HCT116 (cell line): ENCODE data around the gene ACACB. TPM values are rescaled to one million over a fixed set of nuclear protein-coding genes. Genes with fewer than 3 reads are reported as not detected.

Experiments used
- ATAC-seq: fragments of 200-7000 bp; cut with Tn5 transposase; 2 replicates; pipeline ENCODE4 v1.9.1; 2020; ENCODE audit warnings: mild to moderate bottlenecking, moderate library complexity
- BruUV-seq: library from RNA; stranded (reverse); fragments of 400-500 nt; replicated peaks from 2 replicates; lab custom pipeline; 2021; lab: Mats Ljungman, UMichigan
- CTCF ChIA-PET: fragments of 300-600 bp; sonication (Branson Sonifier 250); formaldehyde crosslinking; loops from one replicate; lab custom pipeline; 2021; ENCODE audit warnings: antibody characterized with exemption; lab: Charles Lee
- POLR2A ChIA-PET: fragments of 300-600, 350-600 bp; sonication (Branson Sonifier 250); formaldehyde crosslinking; loops from one replicate; lab custom pipeline; 2021; ENCODE audit warnings: antibody characterized with exemption; lab: Charles Lee
- RAD21 ChIA-PET, 2 experiments: fragments of 300-600 bp; sonication (Branson Sonifier 250); formaldehyde crosslinking; loops; one replicate each; lab custom pipeline; 2023; ENCODE audit warnings: low total read pairs in 2 of 2; ENCODE audit not compliant: uncharacterized antibody in 2 of 2, unreplicated experiment in 2 of 2, low non-redundant PET in 1 of 2; lab: Charles Lee
- DNase-seq: peaks from one replicate; pipeline ENCODE4 v3.0.0-alpha.2; 2010; ENCODE audit warnings: low read depth, low spot score
- H2AFZ ChIP-seq: fragments of 200-600 bp; shearing (Covaris generic), sonication (generic); 2 replicates; pipeline ENCODE4 v1.6.1; 2017; ENCODE audit warnings: low read depth, mixed run types, mixed read lengths, antibody characterized with exemption, low read length; ENCODE audit not compliant: poor library complexity, severe bottlenecking
- H3K27ac ChIP-seq: 2 replicates; pipeline ENCODE4 v1.5.1; 2012; ENCODE audit warnings: low read depth, low read length
- H3K27me3 ChIP-seq: fragments of 200-600 bp; sonication (generic); 2 replicates; pipeline ENCODE4 v1.6.1; 2016; ENCODE audit warnings: mixed run types, low read length, mixed read lengths; ENCODE audit not compliant: insufficient read depth
- H3K36me3 ChIP-seq, 2 experiments: fragments of 200-500 bp in 1 of 2; fragments of 200-600 bp in 1 of 2; sonication (Bioruptor generic) in 1 of 2; sonication (generic) in 1 of 2; 2 replicates each; pipeline versions ENCODE4 v1.5.1 to v1.6.1; 2014 to 2016; ENCODE audit warnings: low read length in 2 of 2, inconsistent platforms in 1 of 2, mixed read lengths in 1 of 2, mixed run types in 1 of 2; ENCODE audit not compliant: insufficient read depth in 2 of 2, control insufficient read depth in 1 of 2
- H3K4me1 ChIP-seq, 2 experiments: fragments of 200-600 bp in 1 of 2; sonication (generic) in 1 of 2; 2 replicates each; pipeline versions ENCODE4 v1.5.1 to v1.6.1; 2012 to 2017; ENCODE audit warnings: low read length in 2 of 2, inconsistent platforms in 1 of 2, mild to moderate bottlenecking in 1 of 2, mixed read lengths in 1 of 2, mixed run types in 1 of 2, moderate library complexity in 1 of 2; ENCODE audit not compliant: insufficient read depth in 2 of 2, control insufficient read depth in 1 of 2
- H3K4me2 ChIP-seq: fragments of 200-600 bp; sonication (generic); 2 replicates; pipeline ENCODE4 v1.6.1; 2017; ENCODE audit warnings: mixed run types, low read length, mixed read lengths
- H3K4me3 ChIP-seq, 2 experiments: fragments of 200-600 bp in 1 of 2; sonication (generic) in 1 of 2; replicated peaks in 1 of 2; 2 replicates each; pipeline ENCODE4 v1.5.1; 2011 to 2016; ENCODE audit warnings: low read length in 2 of 2, control low read depth in 1 of 2, low read depth in 1 of 2, mild to moderate bottlenecking in 1 of 2, mixed read lengths in 1 of 2, mixed run types in 1 of 2
- H3K79me2 ChIP-seq: fragments of 200-600 bp; sonication (generic); 2 replicates; pipeline ENCODE4 v1.6.1; 2017; ENCODE audit warnings: mild to moderate bottlenecking, mixed run types, low read length, moderate library complexity, mixed read lengths; ENCODE audit not compliant: insufficient read depth
- H3K9ac ChIP-seq: fragments of 200-600 bp; sonication (generic); 2 replicates; pipeline ENCODE4 v1.6.1; 2016; ENCODE audit warnings: low read length, mixed read lengths
- H3K9me2 ChIP-seq: fragments of 200-600 bp; sonication (generic), shearing (Covaris generic); 2 replicates; pipeline ENCODE4 v1.6.1; 2017; ENCODE audit warnings: mixed run types, mild to moderate bottlenecking, moderate library complexity; ENCODE audit not compliant: insufficient read depth
- H3K9me3 ChIP-seq, 2 experiments: fragments of 200-500 bp in 1 of 2; fragments of 200-600 bp in 1 of 2; sonication (Bioruptor generic) in 1 of 2; sonication (generic) in 1 of 2; 2 replicates each; pipeline ENCODE4 v1.6.1; 2014 to 2017; ENCODE audit warnings: low read length in 2 of 2, mixed read lengths in 2 of 2, inconsistent platforms in 1 of 2, low read depth in 1 of 2, mild to moderate bottlenecking in 1 of 2, mixed run types in 1 of 2, moderate library complexity in 1 of 2; ENCODE audit not compliant: control insufficient read depth in 1 of 2, insufficient read depth in 1 of 2
- H4K20me1 ChIP-seq: fragments of 200-600 bp; sonication (generic), shearing (Covaris generic); 2 replicates; pipeline ENCODE4 v1.6.1; 2017; ENCODE audit warnings: mixed run types, mild to moderate bottlenecking, moderate library complexity; ENCODE audit not compliant: insufficient read depth
- EZH2phosphoT487 ChIP-seq: fragments of 200-600 bp; IDR thresholded peaks from 2 replicates; pipeline ENCODE4 v1.6.1; 2018; ENCODE audit warnings: antibody characterized with exemption, borderline replicate concordance
- JUND ChIP-seq: IDR thresholded peaks from 2 replicates; pipeline ENCODE4 v1.6.1; 2012
- POLR2A ChIP-seq: IDR thresholded peaks from 2 replicates; pipeline ENCODE4 v1.7.0; 2011; ENCODE audit warnings: borderline replicate concordance; ENCODE audit not compliant: insufficient read depth, insufficient read length; ENCODE audit errors: extremely low read depth
- SP1 ChIP-seq: IDR thresholded peaks from 2 replicates; pipeline ENCODE4 v1.6.1; 2012; ENCODE audit warnings: low read depth
- TCF7L2 ChIP-seq: IDR thresholded peaks from 2 replicates; pipeline ENCODE4 v1.7.0; 2011; ENCODE audit warnings: borderline replicate concordance, inconsistent platforms; ENCODE audit not compliant: insufficient read depth, insufficient read length; ENCODE audit errors: extremely low read depth
- ZNF274 ChIP-seq: fragments of 200-500 bp; sonication (Bioruptor generic); IDR thresholded peaks from 2 replicates; pipeline ENCODE4 v1.6.1; 2014; ENCODE audit warnings: mild to moderate bottlenecking, low read depth, low read length, inconsistent platforms
- intact Hi-C: fragments of 100-400 bp; cut with micrococcal nuclease; formaldehyde crosslinking; loops from 2 replicates; pipeline ENCODE4 v1.10.0; 2022
- total RNA-seq: library from RNA; stranded (reverse); gene quantifications from one replicate; pipeline ENCODE4 v1.2.1, GENCODE V29; 2021; ENCODE audit not compliant: unreplicated experiment
- TF ChIP-seq, protein P1 (sequence below): IDR thresholded peaks from 2 replicates; pipeline ENCODE4 v1.6.1; 2012; ENCODE audit warnings: low read depth

Gene ACACB
- total RNA-seq, 1 experiment from 2014 or later, result 11.1 TPM

GRCh38 chr12:109154451-109155438 lies 38.4 kb downstream of the ACACB start (continued):
- TF ChIP-seq TCF7L2 (peak; percentile 17), JUND (no peak), SP1 (peak; percentile 38; the same call in 1 of the 2 replicates), EZH2phosphoT487 (no peak), POLR2A (peak; percentile 27), ZNF274 (no peak)
- TF ChIP-seq, all 23 proteins: peak for 4

DNA sequence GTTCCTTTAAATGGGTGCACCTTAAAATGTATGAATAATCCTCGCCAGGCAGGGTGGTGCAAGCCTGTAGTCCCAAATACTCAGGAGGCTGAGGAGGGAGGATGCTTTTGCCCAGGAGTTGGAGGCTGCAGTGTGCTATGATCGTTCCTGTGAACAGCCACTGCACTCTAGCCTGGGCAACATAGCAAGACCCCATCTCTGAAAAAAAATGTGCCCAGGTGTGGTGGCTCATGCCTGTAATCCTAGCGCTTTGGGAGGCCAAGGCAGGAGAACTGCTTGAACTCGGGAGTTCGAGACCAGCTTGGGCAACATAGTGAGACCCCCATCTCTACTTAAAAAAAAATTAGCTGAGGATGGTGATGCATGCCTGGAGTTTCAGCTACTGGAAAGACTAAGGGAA lies 39.6 kb downstream of the ACACB start:
- no peaks in the 10 kb centered on the region for H3K9me2 ChIP-seq
- RAD21 ChIA-PET, result no interaction called here
- H4K20me1 ChIP-seq, result no peaks in the 10 kb centered on the region
- peak overlapping the region; percentile 78 for H3K4me2 ChIP-seq
- no peaks in the 10 kb centered on the region for H3K79me2 ChIP-seq
- H3K4me1 ChIP-seq, result peaks cover 9 to 19% of the 10 kb centered on the region in 2 experiments; a peak in 3 of 4 replicates
- H3K27ac ChIP-seq, result no peak overlapping the region
- peak overlapping the region; percentile 65; the same call in 1 of the 2 replicates for H3K9ac ChIP-seq
- DNase-seq (no peak), ATAC-seq (no peak)
- TF ChIP-seq, protein P1, sequence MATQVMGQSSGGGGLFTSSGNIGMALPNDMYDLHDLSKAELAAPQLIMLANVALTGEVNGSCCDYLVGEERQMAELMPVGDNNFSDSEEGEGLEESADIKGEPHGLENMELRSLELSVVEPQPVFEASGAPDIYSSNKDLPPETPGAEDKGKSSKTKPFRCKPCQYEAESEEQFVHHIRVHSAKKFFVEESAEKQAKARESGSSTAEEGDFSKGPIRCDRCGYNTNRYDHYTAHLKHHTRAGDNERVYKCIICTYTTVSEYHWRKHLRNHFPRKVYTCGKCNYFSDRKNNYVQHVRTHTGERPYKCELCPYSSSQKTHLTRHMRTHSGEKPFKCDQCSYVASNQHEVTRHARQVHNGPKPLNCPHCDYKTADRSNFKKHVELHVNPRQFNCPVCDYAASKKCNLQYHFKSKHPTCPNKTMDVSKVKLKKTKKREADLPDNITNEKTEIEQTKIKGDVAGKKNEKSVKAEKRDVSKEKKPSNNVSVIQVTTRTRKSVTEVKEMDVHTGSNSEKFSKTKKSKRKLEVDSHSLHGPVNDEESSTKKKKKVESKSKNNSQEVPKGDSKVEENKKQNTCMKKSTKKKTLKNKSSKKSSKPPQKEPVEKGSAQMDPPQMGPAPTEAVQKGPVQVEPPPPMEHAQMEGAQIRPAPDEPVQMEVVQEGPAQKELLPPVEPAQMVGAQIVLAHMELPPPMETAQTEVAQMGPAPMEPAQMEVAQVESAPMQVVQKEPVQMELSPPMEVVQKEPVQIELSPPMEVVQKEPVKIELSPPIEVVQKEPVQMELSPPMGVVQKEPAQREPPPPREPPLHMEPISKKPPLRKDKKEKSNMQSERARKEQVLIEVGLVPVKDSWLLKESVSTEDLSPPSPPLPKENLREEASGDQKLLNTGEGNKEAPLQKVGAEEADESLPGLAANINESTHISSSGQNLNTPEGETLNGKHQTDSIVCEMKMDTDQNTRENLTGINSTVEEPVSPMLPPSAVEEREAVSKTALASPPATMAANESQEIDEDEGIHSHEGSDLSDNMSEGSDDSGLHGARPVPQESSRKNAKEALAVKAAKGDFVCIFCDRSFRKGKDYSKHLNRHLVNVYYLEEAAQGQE, result no peak
- BruUV-seq, result no TSS peak
- no peaks in the 10 kb centered on the region for H3K36me3 ChIP-seq
- intact Hi-C loops, result no loop called here
- no peak overlapping the region for H2AFZ ChIP-seq
- POLR2A ChIA-PET, result no interaction called here
- no peaks in the 10 kb centered on the region for H3K9me3 ChIP-seq
- no peak overlapping the region for H3K4me3 ChIP-seq
- no peaks in the 10 kb centered on the region for H3K27me3 ChIP-seq
- CTCF ChIA-PET, result no interaction called here
